Neuronal stem cell (in vitro differentiated cells): Measurements from ENCODE around the gene PLPP7.
"Not testable (repeated sequence)": the region's sequence is repeated elsewhere in the genome, so short reads cannot be mapped to it uniquely, and the experiment has no call there.

ENCODE experiments used
- DNase-seq: peaks from one replicate; pipeline ENCODE4 v3.0.0-alpha.2; 2013; ENCODE audit warnings: low spot score
- H2AFZ ChIP-seq: one replicate; pipeline ENCODE4 v1.6.1; 2013; ENCODE audit warnings: mild to moderate bottlenecking, low read length, inconsistent platforms
- H2AK5ac ChIP-seq: 2 replicates; pipeline ENCODE4 v1.6.1; 2013; ENCODE audit warnings: low read depth, mild to moderate bottlenecking, inconsistent platforms, low read length, moderate library complexity, mixed read lengths
- H2BK120ac ChIP-seq: 2 replicates; pipeline ENCODE4 v1.6.1; 2013; ENCODE audit warnings: low read depth, mild to moderate bottlenecking, inconsistent platforms, low read length, moderate library complexity, mixed read lengths
- H2BK12ac ChIP-seq: one replicate; pipeline ENCODE4 v1.6.1; 2013; ENCODE audit warnings: low read length, inconsistent platforms
- H2BK15ac ChIP-seq: 2 replicates; pipeline ENCODE4 v1.6.1; 2013; ENCODE audit warnings: mild to moderate bottlenecking, low read length, inconsistent platforms, mixed read lengths
- H2BK5ac ChIP-seq: one replicate; pipeline ENCODE4 v1.6.1; 2013; ENCODE audit warnings: inconsistent platforms, mild to moderate bottlenecking, low read length, moderate library complexity
- H3K14ac ChIP-seq: one replicate; pipeline ENCODE4 v1.6.1; 2013; ENCODE audit warnings: low read length, inconsistent platforms
- H3K18ac ChIP-seq: 2 replicates; pipeline ENCODE4 v1.6.1; 2013; ENCODE audit warnings: low read length, inconsistent platforms
- H3K23ac ChIP-seq: 2 replicates; pipeline ENCODE4 v1.6.1; 2013; ENCODE audit warnings: low read depth, mild to moderate bottlenecking, mixed read lengths, low read length, inconsistent platforms; ENCODE audit not compliant: poor library complexity
- H3K27ac ChIP-seq: replicated peaks from 3 replicates; pipeline ENCODE4 v1.5.1; 2013; ENCODE audit warnings: low read length, inconsistent platforms
- H3K27me3 ChIP-seq, 3 experiments: 2 replicates each; pipeline ENCODE4 v1.6.1; 2013; ENCODE audit warnings: low read length in 3 of 3, mild to moderate bottlenecking in 2 of 3, inconsistent platforms in 1 of 3, low read depth in 1 of 3, mixed read lengths in 1 of 3, moderate library complexity in 1 of 3; ENCODE audit not compliant: control insufficient read depth in 3 of 3, insufficient read depth in 3 of 3
- H3K36me3 ChIP-seq, 2 donors: replicated peaks in 1 of 2; 2 replicates each; pipeline ENCODE4 v1.6.1; 2013; ENCODE audit warnings: low read length in 2 of 2; ENCODE audit not compliant: control insufficient read depth in 2 of 2, insufficient read depth in 2 of 2
- H3K4ac ChIP-seq: 2 replicates; pipeline ENCODE4 v1.6.1; 2013; ENCODE audit warnings: inconsistent platforms, mild to moderate bottlenecking, low read length, moderate library complexity
- H3K4me1 ChIP-seq, 2 donors: 1 replicate in 1 of 2; 2 replicates in 1 of 2; pipeline ENCODE4 v1.6.1; 2013; ENCODE audit warnings: low read length in 2 of 2, low read depth in 1 of 2; ENCODE audit not compliant: control insufficient read depth in 2 of 2, insufficient read depth in 1 of 2
- H3K4me2 ChIP-seq: one replicate; pipeline ENCODE4 v1.6.1; 2013; ENCODE audit warnings: mild to moderate bottlenecking, low read length, inconsistent platforms; ENCODE audit not compliant: insufficient read depth, poor library complexity, severe bottlenecking
- H3K4me3 ChIP-seq, 2 donors: 2 replicates each; pipeline ENCODE4 v1.5.1; 2013; ENCODE audit warnings: low read length in 2 of 2, mild to moderate bottlenecking in 2 of 2, inconsistent platforms in 1 of 2, moderate library complexity in 1 of 2
- H3K79me1 ChIP-seq: one replicate; pipeline ENCODE4 v1.6.1; 2013; ENCODE audit warnings: low read depth, mild to moderate bottlenecking, inconsistent platforms, low read length, moderate library complexity
- H3K9ac ChIP-seq: one replicate; pipeline ENCODE4 v1.6.1; 2013; ENCODE audit warnings: mild to moderate bottlenecking, low read depth, low read length, inconsistent platforms; ENCODE audit not compliant: poor library complexity
- H3K9me3 ChIP-seq, 2 donors: replicated peaks in 1 of 2; 2 replicates each; pipeline versions ENCODE3 to v1.6.1; 2013; ENCODE audit warnings: low read length in 2 of 2, mild to moderate bottlenecking in 2 of 2, inconsistent platforms in 1 of 2, low read depth in 1 of 2, mixed read lengths in 1 of 2, moderate library complexity in 1 of 2; ENCODE audit not compliant: control insufficient read depth in 2 of 2, insufficient read depth in 1 of 2
- H4K8ac ChIP-seq: one replicate; pipeline ENCODE4 v1.6.1; 2013; ENCODE audit warnings: low read depth, mild to moderate bottlenecking, inconsistent platforms, low read length, moderate library complexity
- H4K91ac ChIP-seq: one replicate; pipeline ENCODE4 v1.6.1; 2013; ENCODE audit warnings: low read length, low read depth, mild to moderate bottlenecking, inconsistent platforms; ENCODE audit not compliant: poor library complexity
- WGBS, 2 donors: extraction: QIAGEN DNeasy Blood & Tissue Kit; methylation state at CpG; one replicate each; pipeline ENCODE4 v1.1.7; 2013; ENCODE audit warnings: missing lambda C conversion rate in 2 of 2, mixed read lengths in 1 of 2; ENCODE audit not compliant: insufficient read length in 2 of 2, insufficient replicate concordance in 1 of 2; ENCODE audit errors: extremely low coverage in 2 of 2; 5-methylcytosine and 5-hydroxymethylcytosine counted together

The PLPP7 gene

DNA sequence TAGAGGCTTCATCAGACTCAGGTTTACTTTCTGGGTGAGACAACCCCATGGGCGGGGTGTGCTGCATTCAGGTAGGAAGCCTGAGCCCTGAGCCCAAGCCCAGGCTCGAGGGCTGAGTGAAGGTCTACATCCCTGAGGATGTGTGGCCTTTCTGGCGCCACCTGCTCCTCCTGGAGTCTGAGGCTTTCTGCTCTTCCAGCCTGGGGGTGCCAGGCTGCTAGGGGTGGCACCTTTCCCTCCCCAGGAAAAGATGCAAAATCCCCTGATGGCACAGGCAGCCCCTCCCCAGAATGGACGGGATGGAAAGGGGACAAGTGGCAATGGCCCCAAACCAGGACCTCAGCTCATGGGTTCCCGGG lies 60.0 kb downstream of the PLPP7 start:
- WGBS, 2 donors, result no CpG with 5 or more reads among the region's 5 CpGs
- Histone ChIP-seq H3K27me3 (no peaks in the 10 kb centered on the region), H3K23ac (no peak overlapping the region), H2AFZ (peak overlapping the region; percentile 97), H3K27ac (no peak overlapping the region), H2BK15ac (peak overlapping the region; percentile 82), H2BK120ac (peak overlapping the region; percentile 21), H3K4me1 (peaks cover 3 to 8% of the 10 kb centered on the region in 2 donors), H4K8ac (no peak overlapping the region), H3K9ac (no peak overlapping the region), H4K91ac (no peak overlapping the region), H3K14ac (no peak overlapping the region), H3K4me2 (peak overlapping the region; percentile 51), H2BK12ac (peak overlapping the region; percentile 95), H3K4me3 (peak overlapping the region in 1 of 2 donors; percentile 45), H3K36me3 (no peaks in the 10 kb centered on the region), H3K79me1 (no peaks in the 10 kb centered on the region), H3K9me3 (no peaks in the 10 kb centered on the region), H2BK5ac (peak overlapping the region; percentile 47), H3K4ac (no peak overlapping the region), H3K18ac (peak overlapping the region; percentile 87), H2AK5ac (peak overlapping the region; percentile 91)
- DNase-seq, result no peak

DNA sequence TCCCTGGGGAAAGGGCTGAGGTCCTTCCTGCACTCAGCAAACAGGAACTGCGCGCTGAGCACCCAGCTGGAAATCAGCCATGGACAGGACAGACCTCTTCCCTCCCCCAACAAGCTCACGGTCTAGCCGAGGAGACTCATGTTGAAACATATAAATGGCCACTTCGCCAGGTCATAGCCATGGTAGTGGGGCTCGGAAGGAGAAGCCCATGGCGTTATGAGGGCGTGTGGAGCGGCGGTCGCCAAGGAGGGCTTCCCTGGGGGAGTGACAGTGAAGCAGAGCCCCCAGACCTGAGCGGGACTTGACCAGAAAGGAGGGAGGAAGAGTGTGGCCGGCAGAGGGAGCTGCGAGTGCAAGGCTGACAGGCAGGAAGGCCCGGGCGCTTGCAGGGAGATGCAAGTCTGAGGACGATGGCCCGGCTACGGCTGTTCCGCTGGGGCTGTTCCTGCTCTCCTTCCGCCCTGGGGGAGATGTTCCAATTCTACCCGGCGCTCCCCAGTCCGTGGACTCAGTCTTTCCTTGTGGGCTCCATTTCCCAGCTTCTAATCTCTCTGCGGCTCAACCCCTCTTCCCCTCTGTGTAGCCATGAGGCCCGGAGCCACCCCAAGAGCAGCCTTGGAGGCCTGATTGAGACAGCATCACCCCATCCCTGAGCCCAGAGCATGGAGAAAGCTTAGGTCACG lies 60.5 kb downstream of the PLPP7 start:
- Histone ChIP-seq H3K9ac (no peak overlapping the region), H3K14ac (no peak overlapping the region), H3K27me3 (no peaks in the 10 kb centered on the region), H4K8ac (no peak overlapping the region), H2AFZ (peak overlapping the region; percentile 97), H3K9me3 (no peaks in the 10 kb centered on the region), H4K91ac (no peak overlapping the region), H3K27ac (no peak overlapping the region), H2AK5ac (peak overlapping the region; percentile 91), H3K4ac (no peak overlapping the region), H3K4me2 (peak overlapping the region; percentile 51), H3K4me3 (peak overlapping the region in 1 of 2 donors; percentile 45), H3K79me1 (no peaks in the 10 kb centered on the region), H3K18ac (peak overlapping the region; percentile 87), H2BK5ac (peak overlapping the region; percentile 47), H2BK15ac (peak overlapping the region; percentile 82), H3K36me3 (no peaks in the 10 kb centered on the region), H3K4me1 (peaks cover 3 to 8% of the 10 kb centered on the region in 2 donors), H3K23ac (peak overlapping the region; percentile 50), H2BK120ac (peak overlapping the region; percentile 21), H2BK12ac (peak overlapping the region; percentile 95)
- no CpG with 5 or more reads among the region's 27 CpGs for WGBS, 2 donors
- peak; percentile 61 for DNase-seq

DNA sequence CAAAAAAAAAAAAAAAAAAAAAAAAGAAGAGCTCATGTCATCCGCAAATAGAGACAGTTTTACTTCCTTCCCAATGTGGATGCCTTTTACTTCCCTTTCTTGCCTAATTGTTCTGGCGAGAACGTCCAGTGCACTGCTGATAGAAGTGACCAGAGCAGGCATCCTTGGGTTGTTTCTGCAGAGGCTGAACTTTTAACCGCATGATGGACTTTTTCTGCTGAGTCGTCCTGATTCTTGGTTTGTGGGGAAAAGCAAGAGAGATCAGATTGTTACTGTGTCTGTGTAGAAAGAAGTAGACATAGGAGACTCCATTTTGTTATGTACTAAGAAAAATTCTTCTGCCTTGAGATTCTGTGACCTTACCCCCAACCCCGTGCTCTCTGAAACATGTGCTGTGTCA lies 67.0 kb downstream of the PLPP7 start:
- Histone ChIP-seq H3K27ac (peak overlapping the region; percentile 80), H2AFZ (peak overlapping the region; percentile 54)
- H3K4me3 ChIP-seq, H2BK12ac ChIP-seq, H2BK15ac ChIP-seq, DNase-seq, H3K18ac ChIP-seq, H4K8ac ChIP-seq, H3K9ac ChIP-seq, H3K79me1 ChIP-seq, H3K14ac ChIP-seq, H3K4ac ChIP-seq, H4K91ac ChIP-seq, H3K23ac ChIP-seq, H3K27me3 ChIP-seq, H3K4me2 ChIP-seq, H3K36me3 ChIP-seq, H2AK5ac ChIP-seq, H3K4me1 ChIP-seq, H2BK120ac ChIP-seq, H2BK5ac ChIP-seq, H3K9me3 ChIP-seq: not testable (repeated sequence)
- WGBS, 2 donors, result no CpG with 5 or more reads among the region's 6 CpGs

DNA sequence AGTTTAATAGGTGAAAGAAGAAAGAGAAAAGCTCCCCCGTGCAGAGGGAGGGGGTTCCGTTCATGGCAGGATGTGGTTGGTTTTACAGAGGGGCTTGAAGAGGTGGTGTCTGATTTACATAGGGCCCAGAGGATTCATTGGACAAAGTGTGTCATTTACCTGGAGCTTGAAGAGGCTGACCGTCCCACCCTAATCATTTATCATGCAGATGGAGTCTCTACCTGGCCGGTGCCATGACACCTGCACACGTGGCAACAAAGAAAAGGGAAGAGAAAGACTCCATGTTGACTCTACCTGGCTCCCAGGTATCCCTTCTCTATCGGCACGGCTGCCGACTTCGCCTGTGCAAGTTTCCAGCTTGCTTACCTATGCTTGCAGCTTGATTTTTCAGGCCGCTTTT lies 69.0 kb downstream of the PLPP7 start:
- Histone ChIP-seq H3K4me2 (no peak overlapping the region), H3K36me3 (no peaks in the 10 kb centered on the region), H3K27ac (no peak overlapping the region), H3K79me1 (peaks cover 2% of the 10 kb centered on the region), H4K8ac (no peak overlapping the region), H3K9me3 (no peaks in the 10 kb centered on the region), H4K91ac (no peak overlapping the region), H3K27me3 (no peaks in the 10 kb centered on the region), H2BK5ac (no peak overlapping the region), H3K9ac (no peak overlapping the region), H2BK12ac (no peak overlapping the region), H3K18ac (no peak overlapping the region), H2BK120ac (peak overlapping the region; percentile 93), H2AFZ (no peak overlapping the region), H3K4ac (no peak overlapping the region), H3K4me1 (peaks cover 6 to 8% of the 10 kb centered on the region in 2 donors), H3K4me3 (no peak overlapping the region), H3K23ac (no peak overlapping the region), H2BK15ac (no peak overlapping the region), H3K14ac (no peak overlapping the region), H2AK5ac (no peak overlapping the region)
- no CpG with 5 or more reads among the region's 10 CpGs for WGBS, 2 donors
- DNase-seq, result no peak
